Left ventricle myocardium inferior (tissue), 1 donor: ENCODE results near the gene GNG3. TPM values are rescaled to one million over a fixed set of nuclear protein-coding genes. Genes with fewer than 3 reads are reported as not detected.

Experiments used
- DNase-seq: peaks from one replicate; pipeline ENCODE4 v3.0.0-alpha.2; 2020
- H3K27ac ChIP-seq: fragments of 200-600 bp; replicated peaks from 2 replicates; pipeline ENCODE4 v1.8.0; 2021
- H3K27me3 ChIP-seq: fragments of 200-600 bp; 2 replicates; pipeline ENCODE4 v1.8.0; 2021; ENCODE audit warnings: low read depth
- H3K36me3 ChIP-seq: fragments of 200-600 bp; 2 replicates; pipeline ENCODE4 v1.8.0; 2021
- H3K4me1 ChIP-seq: fragments of 200-600 bp; 2 replicates; pipeline ENCODE4 v1.8.0; 2021
- H3K4me3 ChIP-seq: fragments of 200-600 bp; 2 replicates; pipeline ENCODE4 v1.8.0; 2021; ENCODE audit warnings: mild to moderate bottlenecking, moderate library complexity
- H3K9me3 ChIP-seq: fragments of 200-600 bp; replicated peaks from 2 replicates; pipeline ENCODE4 v1.8.0; 2021
- CTCF ChIP-seq: fragments of 200-600 bp; IDR thresholded peaks from 2 replicates; pipeline ENCODE4 v1.8.0; 2021; ENCODE audit warnings: antibody characterized with exemption, mild to moderate bottlenecking, borderline replicate concordance
- intact Hi-C: fragments of 100-400 bp; cut with micrococcal nuclease; formaldehyde crosslinking; loops from one replicate; pipeline ENCODE4 v1.11.0; 2022
- total RNA-seq: library from RNA; stranded (reverse); fragmentation: NEBNext Ultra II Directional; extraction: Animal tissue kit (Norgen Biotek cat#: 25700); gene quantifications from one replicate; pipeline ENCODE4 v1.2.1, GENCODE V29; 2021
- donor health status: DM: no; HTN: yes; CAD: no; lungs with severe emphysema.

The GNG3 gene
- total RNA-seq, 1 donor from 2014 or later: not detected

- DNase-seq: no peak
- TF ChIP-seq CTCF: no peak
- Histone ChIP-seq H3K27me3 (no peaks in the 10 kb centered on the region), H3K36me3 (peaks cover 18% of the 10 kb centered on the region), H3K27ac (peak overlapping the region; percentile 94), H3K9me3 (no peaks in the 10 kb centered on the region), H3K4me3 (peak overlapping the region; percentile 76), H3K4me1 (peaks cover 49% of the 10 kb centered on the region)
- intact Hi-C loops: no loop called here
Measured at GRCh38 chr11:62705413-62705812, 2.1 kb upstream of the GNG3 start.

GRCh38 chr11:62705880-62706849, 1.3 kb upstream of the GNG3 start:
- H3K27ac ChIP-seq: peak overlapping the region; percentile 94
- H3K36me3 ChIP-seq: peaks cover 20% of the 10 kb centered on the region
- TF ChIP-seq CTCF: no peak
- intact Hi-C loops: no loop called here
- no peaks in the 10 kb centered on the region for H3K27me3 ChIP-seq
- peak; percentile 94 for DNase-seq
- H3K4me1 ChIP-seq: peaks cover 53% of the 10 kb centered on the region
- H3K4me3 ChIP-seq: peak overlapping the region; percentile 76
- H3K9me3 ChIP-seq: no peaks in the 10 kb centered on the region

GRCh38 chr11:62706850-62707247, 627 bp upstream of the GNG3 start:
- no peaks in the 10 kb centered on the region for H3K27me3 ChIP-seq
- peak overlapping the region; percentile 94 for H3K27ac ChIP-seq
- no peak for TF ChIP-seq CTCF
- H3K36me3 ChIP-seq: peaks cover 20% of the 10 kb centered on the region
- H3K4me3 ChIP-seq: peak overlapping the region; percentile 76
- H3K4me1 ChIP-seq: peaks cover 53% of the 10 kb centered on the region
- intact Hi-C loops: no loop called here
- no peaks in the 10 kb centered on the region for H3K9me3 ChIP-seq
- no peak for DNase-seq

- TF ChIP-seq CTCF: no peak
- H3K27ac ChIP-seq: peak overlapping the region; percentile 94
- peak overlapping the region; percentile 66 for H3K4me3 ChIP-seq
- intact Hi-C loops: no loop called here
- H3K27me3 ChIP-seq: no peaks in the 10 kb centered on the region
- peaks cover 31% of the 10 kb centered on the region for H3K36me3 ChIP-seq
- H3K4me1 ChIP-seq: peaks cover 67% of the 10 kb centered on the region
- no peaks in the 10 kb centered on the region for H3K9me3 ChIP-seq
- DNase-seq: no peak
Measured at GRCh38 chr11:62708392-62708791, 916 bp downstream of the GNG3 start.

- TF ChIP-seq CTCF: no peak
- Histone ChIP-seq H3K9me3 (no peaks in the 10 kb centered on the region), H3K4me1 (peaks cover 72% of the 10 kb centered on the region), H3K4me3 (peak overlapping the region; percentile 66), H3K27me3 (no peaks in the 10 kb centered on the region), H3K27ac (peak overlapping the region; percentile 94), H3K36me3 (peaks cover 35% of the 10 kb centered on the region)
- intact Hi-C loops: no loop called here
- DNase-seq: no peak
Measured at GRCh38 chr11:62708793-62709192, 1.3 kb downstream of the GNG3 start.
